NT2/D1 (cell line): ENCODE measurements around the gene TSC22D3.

ENCODE experiments used
- SUZ12 ChIP-seq: IDR thresholded peaks from 2 replicates; pipeline ENCODE4 v1.6.1; 2011; ENCODE audit not compliant: insufficient read length, insufficient read depth; ENCODE audit errors: extremely low read depth
- YY1 ChIP-seq: IDR thresholded peaks from 2 replicates; pipeline ENCODE4 v1.6.1; 2011; ENCODE audit not compliant: insufficient read length, insufficient read depth

- no peak for TF ChIP-seq YY1
- no peak for TF ChIP-seq SUZ12
These were observed 90.6 kb downstream of the TSC22D3 start for GRCh38 chrX:107684956-107685385.
